Measurements from ENCODE around the gene TMPRSS7.

Gene TMPRSS7

GRCh38 chr3:112089956-112090886 is 55.7 kb downstream of the TMPRSS7 start:
- no peak for ATAC-seq
- TF ChIP-seq, protein P1, sequence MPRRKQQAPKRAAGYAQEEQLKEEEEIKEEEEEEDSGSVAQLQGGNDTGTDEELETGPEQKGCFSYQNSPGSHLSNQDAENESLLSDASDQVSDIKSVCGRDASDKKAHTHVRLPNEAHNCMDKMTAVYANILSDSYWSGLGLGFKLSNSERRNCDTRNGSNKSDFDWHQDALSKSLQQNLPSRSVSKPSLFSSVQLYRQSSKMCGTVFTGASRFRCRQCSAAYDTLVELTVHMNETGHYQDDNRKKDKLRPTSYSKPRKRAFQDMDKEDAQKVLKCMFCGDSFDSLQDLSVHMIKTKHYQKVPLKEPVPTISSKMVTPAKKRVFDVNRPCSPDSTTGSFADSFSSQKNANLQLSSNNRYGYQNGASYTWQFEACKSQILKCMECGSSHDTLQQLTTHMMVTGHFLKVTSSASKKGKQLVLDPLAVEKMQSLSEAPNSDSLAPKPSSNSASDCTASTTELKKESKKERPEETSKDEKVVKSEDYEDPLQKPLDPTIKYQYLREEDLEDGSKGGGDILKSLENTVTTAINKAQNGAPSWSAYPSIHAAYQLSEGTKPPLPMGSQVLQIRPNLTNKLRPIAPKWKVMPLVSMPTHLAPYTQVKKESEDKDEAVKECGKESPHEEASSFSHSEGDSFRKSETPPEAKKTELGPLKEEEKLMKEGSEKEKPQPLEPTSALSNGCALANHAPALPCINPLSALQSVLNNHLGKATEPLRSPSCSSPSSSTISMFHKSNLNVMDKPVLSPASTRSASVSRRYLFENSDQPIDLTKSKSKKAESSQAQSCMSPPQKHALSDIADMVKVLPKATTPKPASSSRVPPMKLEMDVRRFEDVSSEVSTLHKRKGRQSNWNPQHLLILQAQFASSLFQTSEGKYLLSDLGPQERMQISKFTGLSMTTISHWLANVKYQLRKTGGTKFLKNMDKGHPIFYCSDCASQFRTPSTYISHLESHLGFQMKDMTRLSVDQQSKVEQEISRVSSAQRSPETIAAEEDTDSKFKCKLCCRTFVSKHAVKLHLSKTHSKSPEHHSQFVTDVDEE (CRISPR knock-in tag; IDR thresholded peaks at IDR 0.05), result no peak
- TF ChIP-seq ZFP3 (CRISPR knock-in tag; IDR thresholded peaks at IDR 0.05) (no peak), ESRRG (CRISPR knock-in tag; IDR thresholded peaks at IDR 0.05) (no peak)

- no peak for ATAC-seq
- TF ChIP-seq ZNF70 (CRISPR knock-in tag; IDR thresholded peaks at IDR 0.05) (no peak), TCF4 (CRISPR knock-in tag; IDR thresholded peaks at IDR 0.05; ENCODE audit: borderline replicate concordance) (no peak)
These were observed 56.5 kb downstream of the TMPRSS7 start for GRCh38 chr3:112090887-112091586.

- TF ChIP-seq, protein P1 (CRISPR knock-in tag; IDR thresholded peaks at IDR 0.05), result no peak
- TF ChIP-seq BACH2 (CRISPR knock-in tag; IDR thresholded peaks at IDR 0.05; ENCODE audit: borderline replicate concordance), result no peak
- TF ChIP-seq RARB (CRISPR knock-in tag; IDR thresholded peaks at IDR 0.05), result no peak
- TF ChIP-seq ZNF565 (CRISPR knock-in tag; conservative IDR thresholded peaks at IDR 0.05; ENCODE audit: low read depth), result no peak
- TF ChIP-seq ZC3H10 (CRISPR knock-in tag; IDR thresholded peaks at IDR 0.05), result no peak
- TF ChIP-seq ZFP3 (CRISPR knock-in tag; IDR thresholded peaks at IDR 0.05), result no peak
- no peak for TF ChIP-seq ISL1 (CRISPR knock-in tag; IDR thresholded peaks at IDR 0.05)
- no peak for TF ChIP-seq ZNF70 (CRISPR knock-in tag; IDR thresholded peaks at IDR 0.05)
- no peak for TF ChIP-seq GLIS3 (CRISPR knock-in tag; IDR thresholded peaks at IDR 0.05)
- TF ChIP-seq ZFP30 (CRISPR knock-in tag; IDR thresholded peaks at IDR 0.05), result no peak
- no peak for TF ChIP-seq ZNF8 (CRISPR knock-in tag; IDR thresholded peaks at IDR 0.05)
- no peak for TF ChIP-seq OSR1 (CRISPR knock-in tag; IDR thresholded peaks at IDR 0.05)
- TF ChIP-seq CSRNP3 (CRISPR knock-in tag; IDR thresholded peaks at IDR 0.05), result no peak
- no peak for TF ChIP-seq CSDC2 (CRISPR knock-in tag; IDR thresholded peaks at IDR 0.05)
- TF ChIP-seq ARNTL (CRISPR knock-in tag; IDR thresholded peaks at IDR 0.05; ENCODE audit: borderline replicate concordance, low read depth), result no peak
- TF ChIP-seq PPARA (CRISPR knock-in tag; IDR thresholded peaks at IDR 0.05; ENCODE audit: borderline replicate concordance), result no peak
- TF ChIP-seq POU6F1 (CRISPR knock-in tag; IDR thresholded peaks at IDR 0.05; ENCODE audit: borderline replicate concordance, low read depth), result no peak
- no peak for TF ChIP-seq CREB5 (CRISPR knock-in tag; IDR thresholded peaks at IDR 0.05; ENCODE audit: low read depth)
- TF ChIP-seq ESRRG (CRISPR knock-in tag; IDR thresholded peaks at IDR 0.05), result no peak
- ATAC-seq, result no peak
These were observed 58.1 kb downstream of the TMPRSS7 start for GRCh38 chr3:112092496-112093179.
